Measurements from ENCODE around the gene IL19. TPM values are rescaled to one million over a fixed set of nuclear protein-coding genes. Genes with fewer than 3 reads are reported as not detected.

The IL19 gene
- total RNA-seq, 6 experiments from 2014 or later: not detected

DNA sequence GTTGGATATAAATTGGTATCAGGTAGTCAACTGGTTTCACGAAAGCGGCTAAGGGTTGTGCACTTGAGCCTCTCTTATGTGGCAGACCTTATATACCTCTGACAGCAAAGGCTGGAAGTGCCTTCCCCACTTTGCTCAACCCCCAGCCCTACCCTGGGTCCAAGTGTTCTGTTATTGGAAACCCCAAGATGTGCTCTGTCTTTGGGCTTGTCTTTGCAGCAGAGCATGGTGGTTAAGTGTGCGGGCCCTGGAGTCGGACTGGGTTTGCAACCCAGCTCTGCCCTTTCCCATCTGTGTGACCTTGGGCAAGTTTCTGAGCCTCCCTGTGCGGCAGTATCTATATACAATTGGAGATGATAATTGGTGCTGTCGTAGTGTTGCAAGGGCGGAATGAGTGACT is 12.9 kb downstream of the IL19 start:
- peaks cover 4% of the 10 kb centered on the region for H3K27me3 Mint-ChIP-seq (ENCODE audit: insufficient read depth)
- TF ChIP-seq, protein P1, sequence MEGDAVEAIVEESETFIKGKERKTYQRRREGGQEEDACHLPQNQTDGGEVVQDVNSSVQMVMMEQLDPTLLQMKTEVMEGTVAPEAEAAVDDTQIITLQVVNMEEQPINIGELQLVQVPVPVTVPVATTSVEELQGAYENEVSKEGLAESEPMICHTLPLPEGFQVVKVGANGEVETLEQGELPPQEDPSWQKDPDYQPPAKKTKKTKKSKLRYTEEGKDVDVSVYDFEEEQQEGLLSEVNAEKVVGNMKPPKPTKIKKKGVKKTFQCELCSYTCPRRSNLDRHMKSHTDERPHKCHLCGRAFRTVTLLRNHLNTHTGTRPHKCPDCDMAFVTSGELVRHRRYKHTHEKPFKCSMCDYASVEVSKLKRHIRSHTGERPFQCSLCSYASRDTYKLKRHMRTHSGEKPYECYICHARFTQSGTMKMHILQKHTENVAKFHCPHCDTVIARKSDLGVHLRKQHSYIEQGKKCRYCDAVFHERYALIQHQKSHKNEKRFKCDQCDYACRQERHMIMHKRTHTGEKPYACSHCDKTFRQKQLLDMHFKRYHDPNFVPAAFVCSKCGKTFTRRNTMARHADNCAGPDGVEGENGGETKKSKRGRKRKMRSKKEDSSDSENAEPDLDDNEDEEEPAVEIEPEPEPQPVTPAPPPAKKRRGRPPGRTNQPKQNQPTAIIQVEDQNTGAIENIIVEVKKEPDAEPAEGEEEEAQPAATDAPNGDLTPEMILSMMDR (IDR thresholded peaks at IDR 0.05): no peak
- H3K36me3 Mint-ChIP-seq (ENCODE audit: low read depth): no peaks in the 10 kb centered on the region
- H3K4me3 Mint-ChIP-seq: no peak overlapping the region
- no peak overlapping the region for H3K27ac Mint-ChIP-seq
- DNase-seq: no peak
- H3K9me3 Mint-ChIP-seq: no peaks in the 10 kb centered on the region
- H3K4me1 Mint-ChIP-seq (ENCODE audit: low read depth): no peaks in the 10 kb centered on the region; the same call in 1 of the 2 replicates

- TF ChIP-seq, protein P1 (IDR thresholded peaks at IDR 0.05): no peak
- Mint-ChIP-seq H3K27me3 (ENCODE audit: insufficient read depth) (peaks cover 4% of the 10 kb centered on the region), H3K4me1 (ENCODE audit: low read depth) (no peaks in the 10 kb centered on the region; the same call in 1 of the 2 replicates), H3K36me3 (ENCODE audit: low read depth) (no peaks in the 10 kb centered on the region), H3K27ac (no peak overlapping the region), H3K4me3 (no peak overlapping the region), H3K9me3 (no peaks in the 10 kb centered on the region)
- DNase-seq: no peak
These were observed 13.9 kb downstream of the IL19 start for GRCh38 chr1:206784471-206784903.

GRCh38 chr1:206785182-206785765 is 14.7 kb downstream of the IL19 start:
- Mint-ChIP-seq H3K9me3 (no peaks in the 10 kb centered on the region), H3K4me1 (ENCODE audit: low read depth) (no peaks in the 10 kb centered on the region; the same call in 1 of the 2 replicates), H3K36me3 (ENCODE audit: low read depth) (no peaks in the 10 kb centered on the region), H3K27ac (no peak overlapping the region), H3K4me3 (no peak overlapping the region), H3K27me3 (ENCODE audit: insufficient read depth) (peaks cover 4% of the 10 kb centered on the region)
- no peak for DNase-seq
- TF ChIP-seq, protein P1 (IDR thresholded peaks at IDR 0.05): no peak

DNA sequence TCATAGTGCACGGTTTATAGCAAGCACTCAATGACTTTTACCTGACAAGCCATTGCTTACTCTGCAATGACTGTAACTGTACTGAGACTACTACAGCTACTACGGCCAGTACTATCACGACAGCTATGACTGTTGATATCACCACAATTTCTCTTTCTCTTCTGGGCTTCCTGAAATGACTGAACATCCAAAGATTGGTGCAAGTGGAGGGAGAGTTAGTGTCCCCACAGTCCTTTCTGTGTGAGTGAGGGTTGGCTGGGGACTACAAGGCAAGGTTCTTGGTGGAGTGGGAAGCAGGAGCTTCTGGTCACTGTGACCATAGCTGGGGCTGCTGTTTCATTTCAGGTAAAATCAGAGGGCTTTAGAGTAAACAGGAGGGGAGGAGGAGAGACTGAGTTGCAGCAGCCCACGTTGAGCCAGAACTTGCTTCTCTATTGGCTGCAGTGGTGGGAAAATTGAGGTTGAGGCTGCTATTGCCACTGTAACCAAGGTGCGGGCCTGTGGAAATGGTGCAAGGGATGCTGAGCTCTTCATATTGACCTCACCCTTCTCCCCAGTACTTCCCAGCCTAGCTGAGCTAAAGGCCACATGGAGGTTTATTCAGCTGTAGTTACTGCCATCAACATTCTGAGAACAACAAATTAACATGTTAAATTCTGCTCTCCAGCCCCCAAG is 15.8 kb downstream of the IL19 start:
- Mint-ChIP-seq H3K27me3 (ENCODE audit: insufficient read depth) (peaks cover 4% of the 10 kb centered on the region), H3K27ac (no peak overlapping the region), H3K4me1 (ENCODE audit: low read depth) (peaks cover 9% of the 10 kb centered on the region), H3K4me3 (no peak overlapping the region), H3K9me3 (no peaks in the 10 kb centered on the region), H3K36me3 (ENCODE audit: low read depth) (no peaks in the 10 kb centered on the region)
- no peak for DNase-seq
- TF ChIP-seq, protein P1 (IDR thresholded peaks at IDR 0.05): no peak

DNA sequence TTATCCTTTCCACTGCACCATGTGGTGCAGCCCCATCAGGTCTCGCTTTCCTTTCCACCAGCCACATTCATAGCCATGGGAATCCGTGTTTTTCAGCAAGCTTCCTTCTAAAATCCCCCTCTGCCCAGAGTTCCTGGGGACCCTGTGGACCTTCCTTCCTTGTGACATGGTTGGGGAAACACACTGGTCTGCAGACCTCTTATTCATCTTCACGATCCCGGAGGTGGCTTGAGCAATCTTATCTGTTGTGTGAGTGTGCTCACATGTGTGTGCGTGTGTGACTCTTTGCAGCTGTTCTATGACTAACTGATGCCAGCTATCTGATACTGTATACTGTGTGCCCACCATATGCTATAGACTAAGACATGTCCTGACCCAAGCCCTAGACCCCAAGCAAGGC is 17.3 kb downstream of the IL19 start:
- H3K27me3 Mint-ChIP-seq (ENCODE audit: insufficient read depth): peaks cover 4% of the 10 kb centered on the region
- H3K9me3 Mint-ChIP-seq: no peaks in the 10 kb centered on the region
- H3K36me3 Mint-ChIP-seq (ENCODE audit: low read depth): no peaks in the 10 kb centered on the region
- H3K4me3 Mint-ChIP-seq: no peak overlapping the region
- peaks cover 23% of the 10 kb centered on the region for H3K4me1 Mint-ChIP-seq (ENCODE audit: low read depth)
- no peak overlapping the region for H3K27ac Mint-ChIP-seq
- no peak for DNase-seq
- TF ChIP-seq, protein P1 (IDR thresholded peaks at IDR 0.05): no peak
